A549 (cell line): ENCODE results near the gene NECAB3.

Source experiments
- CTCF ChIP-seq: fragments of >200 bp; sonication (Bioruptor Twin); formaldehyde crosslinking; IDR thresholded peaks from 3 replicates; pipeline ENCODE4 v1.5.1; 2016
- HMGXB4 ChIP-seq: fragments of 250-450 bp; sonication (Bioruptor Pico); IDR thresholded peaks from 2 replicates; pipeline ENCODE4 v1.5.0; 2021; ENCODE audit warnings: mild to moderate bottlenecking, moderate library complexity, borderline replicate concordance
- HOXB5 ChIP-seq: fragments of 250-450 bp; sonication (Bioruptor Pico); IDR thresholded peaks from 2 replicates; pipeline ENCODE4 v1.5.0; 2020; ENCODE audit warnings: mild to moderate bottlenecking, moderate library complexity
- POLR2A ChIP-seq: IDR thresholded peaks from 2 replicates; pipeline ENCODE4 v1.6.1; 2012; ENCODE audit warnings: mild to moderate bottlenecking, low read length
- RCOR1 ChIP-seq: fragments of 150-350 bp; IDR thresholded peaks from 2 replicates; pipeline ENCODE4 v1.6.1; 2014; ENCODE audit warnings: antibody characterized with exemption, low read length, low read depth
- RNF2 ChIP-seq: fragments of 200-600 bp; sonication (generic); IDR thresholded peaks from 2 replicates; pipeline ENCODE4 v1.6.1; 2016; ENCODE audit warnings: low read depth, mild to moderate bottlenecking, antibody characterized with exemption, moderate library complexity, borderline replicate concordance
- ZFP36 ChIP-seq: fragments of 450-650 bp; IDR thresholded peaks from 2 replicates; pipeline ENCODE4 v1.6.1; 2014; ENCODE audit warnings: borderline replicate concordance; ENCODE audit not compliant: partially characterized antibody

- no peak for TF ChIP-seq RNF2
- TF ChIP-seq POLR2A, result no peak
- TF ChIP-seq CTCF, result peak; percentile 87
- no peak for TF ChIP-seq HMGXB4 (CRISPR knock-in tag)
- no peak for TF ChIP-seq ZFP36
- TF ChIP-seq HOXB5 (CRISPR knock-in tag), result no peak
- TF ChIP-seq RCOR1, result no peak
Measured at GRCh38 chr20:33653218-33653899, 20.9 kb downstream of the NECAB3 start.
